ENCODE data around the gene HHIPL1.
"Not testable (repeated sequence)": the region's sequence is repeated elsewhere in the genome, so short reads cannot be mapped to it uniquely, and the experiment has no call there.

The HHIPL1 gene

GRCh38 chr14:99660006-99660566 lies 15.2 kb downstream of the HHIPL1 start:
- H3K27me3 ChIP-seq (ENCODE audit: control insufficient read depth, low read length) = no peaks in the 10 kb centered on the region
- no peaks in the 10 kb centered on the region for H3K79me2 ChIP-seq (ENCODE audit: control insufficient read depth, low read length)
- no peak for TF ChIP-seq EZH2phosphoT487 (IDR thresholded peaks at IDR 0.05; ENCODE audit: borderline replicate concordance, low read length)
- TF ChIP-seq, protein P1, sequence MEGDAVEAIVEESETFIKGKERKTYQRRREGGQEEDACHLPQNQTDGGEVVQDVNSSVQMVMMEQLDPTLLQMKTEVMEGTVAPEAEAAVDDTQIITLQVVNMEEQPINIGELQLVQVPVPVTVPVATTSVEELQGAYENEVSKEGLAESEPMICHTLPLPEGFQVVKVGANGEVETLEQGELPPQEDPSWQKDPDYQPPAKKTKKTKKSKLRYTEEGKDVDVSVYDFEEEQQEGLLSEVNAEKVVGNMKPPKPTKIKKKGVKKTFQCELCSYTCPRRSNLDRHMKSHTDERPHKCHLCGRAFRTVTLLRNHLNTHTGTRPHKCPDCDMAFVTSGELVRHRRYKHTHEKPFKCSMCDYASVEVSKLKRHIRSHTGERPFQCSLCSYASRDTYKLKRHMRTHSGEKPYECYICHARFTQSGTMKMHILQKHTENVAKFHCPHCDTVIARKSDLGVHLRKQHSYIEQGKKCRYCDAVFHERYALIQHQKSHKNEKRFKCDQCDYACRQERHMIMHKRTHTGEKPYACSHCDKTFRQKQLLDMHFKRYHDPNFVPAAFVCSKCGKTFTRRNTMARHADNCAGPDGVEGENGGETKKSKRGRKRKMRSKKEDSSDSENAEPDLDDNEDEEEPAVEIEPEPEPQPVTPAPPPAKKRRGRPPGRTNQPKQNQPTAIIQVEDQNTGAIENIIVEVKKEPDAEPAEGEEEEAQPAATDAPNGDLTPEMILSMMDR (IDR thresholded peaks at IDR 0.05; ENCODE audit: low read depth, low read length, poor library complexity, severe bottlenecking) = no peak
- no peak overlapping the region for H3K4me3 ChIP-seq (ENCODE audit: low read length)
- no peaks in the 10 kb centered on the region for H3K9me2 ChIP-seq (replicated peaks; ENCODE audit: control insufficient read depth, low read length)
- H3K36me3 ChIP-seq (ENCODE audit: control insufficient read depth, low read length) = no peaks in the 10 kb centered on the region
- H4K20me1 ChIP-seq (ENCODE audit: control insufficient read depth, insufficient read depth, low read depth, low read length) = no peaks in the 10 kb centered on the region
- H3K4me1 ChIP-seq (ENCODE audit: control insufficient read depth, low read length) = peaks cover 4% of the 10 kb centered on the region; the same call in 1 of the 2 replicates
- H3K9me3 ChIP-seq (ENCODE audit: control insufficient read depth, insufficient read depth, low read length) = no peaks in the 10 kb centered on the region
- no peak overlapping the region for H3K4me2 ChIP-seq (ENCODE audit: low read length)
- no peak overlapping the region for H3K27ac ChIP-seq (ENCODE audit: low read depth, low read length)
- H3F3A ChIP-seq (ENCODE audit: control insufficient read depth, insufficient read depth) = no peaks in the 10 kb centered on the region

GRCh38 chr14:99660794-99661193 lies 15.9 kb downstream of the HHIPL1 start:
- no peak overlapping the region for H3K27ac ChIP-seq (ENCODE audit: low read depth, low read length)
- H3F3A ChIP-seq (ENCODE audit: control insufficient read depth, insufficient read depth) = no peaks in the 10 kb centered on the region
- no peaks in the 10 kb centered on the region for H3K27me3 ChIP-seq (ENCODE audit: control insufficient read depth, low read length)
- H3K9me2 ChIP-seq (replicated peaks; ENCODE audit: control insufficient read depth, low read length) = no peaks in the 10 kb centered on the region
- H3K79me2 ChIP-seq (ENCODE audit: control insufficient read depth, low read length) = no peaks in the 10 kb centered on the region
- no peaks in the 10 kb centered on the region for H3K9me3 ChIP-seq (ENCODE audit: control insufficient read depth, insufficient read depth, low read length)
- H3K4me2 ChIP-seq (ENCODE audit: low read length) = no peak overlapping the region
- TF ChIP-seq, protein P1 (IDR thresholded peaks at IDR 0.05; ENCODE audit: low read depth, low read length, poor library complexity, severe bottlenecking) = no peak
- TF ChIP-seq EZH2phosphoT487 (IDR thresholded peaks at IDR 0.05; ENCODE audit: borderline replicate concordance, low read length) = no peak
- H3K4me1 ChIP-seq (ENCODE audit: control insufficient read depth, low read length) = peaks cover 6% of the 10 kb centered on the region; the same call in 1 of the 2 replicates
- H3K36me3 ChIP-seq (ENCODE audit: control insufficient read depth, low read length) = no peaks in the 10 kb centered on the region
- no peak overlapping the region for H3K4me3 ChIP-seq (ENCODE audit: low read length)
- no peaks in the 10 kb centered on the region for H4K20me1 ChIP-seq (ENCODE audit: control insufficient read depth, insufficient read depth, low read depth, low read length)

DNA sequence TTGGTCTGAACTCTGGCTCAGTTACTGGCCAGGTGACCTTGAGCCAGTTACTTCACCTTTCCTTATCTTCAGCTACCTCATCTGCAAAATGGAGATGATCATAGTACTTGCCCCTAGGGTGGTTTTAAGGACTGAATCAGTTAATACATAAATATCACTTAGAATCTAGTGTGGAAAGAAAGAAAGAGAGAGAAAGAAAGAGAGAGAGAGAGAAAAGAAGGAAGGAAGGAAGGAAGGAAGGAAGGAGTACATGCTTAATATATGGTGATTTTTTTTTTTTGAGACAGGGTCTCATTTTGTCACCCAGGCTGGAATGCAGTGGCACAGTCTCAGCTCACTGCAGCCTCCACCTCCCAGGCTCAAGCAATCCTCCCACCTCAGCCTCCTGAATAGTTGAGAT lies 16.3 kb downstream of the HHIPL1 start:
- H3K9me3 ChIP-seq (ENCODE audit: control insufficient read depth, insufficient read depth, low read length); H3K27ac ChIP-seq (ENCODE audit: low read depth, low read length); H3F3A ChIP-seq (ENCODE audit: control insufficient read depth, insufficient read depth); H3K4me3 ChIP-seq (ENCODE audit: low read length); H3K79me2 ChIP-seq (ENCODE audit: control insufficient read depth, low read length); H3K4me2 ChIP-seq (ENCODE audit: low read length); H3K9me2 ChIP-seq (replicated peaks; ENCODE audit: control insufficient read depth, low read length); H3K36me3 ChIP-seq (ENCODE audit: control insufficient read depth, low read length); H4K20me1 ChIP-seq (ENCODE audit: control insufficient read depth, insufficient read depth, low read depth, low read length); H3K27me3 ChIP-seq (ENCODE audit: control insufficient read depth, low read length); H3K4me1 ChIP-seq (ENCODE audit: control insufficient read depth, low read length): not testable (repeated sequence)

GRCh38 chr14:99662846-99663245 lies 17.9 kb downstream of the HHIPL1 start:
- Histone ChIP-seq H3K4me3 (ENCODE audit: low read length) (no peak overlapping the region), H3F3A (ENCODE audit: control insufficient read depth, insufficient read depth) (no peaks in the 10 kb centered on the region), H3K36me3 (ENCODE audit: control insufficient read depth, low read length) (no peaks in the 10 kb centered on the region), H4K20me1 (ENCODE audit: control insufficient read depth, insufficient read depth, low read depth, low read length) (no peaks in the 10 kb centered on the region), H3K79me2 (ENCODE audit: control insufficient read depth, low read length) (no peaks in the 10 kb centered on the region), H3K4me2 (ENCODE audit: low read length) (no peak overlapping the region), H3K4me1 (ENCODE audit: control insufficient read depth, low read length) (peaks cover 6% of the 10 kb centered on the region; the same call in 1 of the 2 replicates), H3K27ac (ENCODE audit: low read depth, low read length) (no peak overlapping the region), H3K9me2 (replicated peaks; ENCODE audit: control insufficient read depth, low read length) (no peaks in the 10 kb centered on the region), H3K27me3 (ENCODE audit: control insufficient read depth, low read length) (no peaks in the 10 kb centered on the region), H3K9me3 (ENCODE audit: control insufficient read depth, insufficient read depth, low read length) (no peaks in the 10 kb centered on the region)
- no peak for TF ChIP-seq EZH2phosphoT487 (IDR thresholded peaks at IDR 0.05; ENCODE audit: borderline replicate concordance, low read length)
- TF ChIP-seq, protein P1 (IDR thresholded peaks at IDR 0.05; ENCODE audit: low read depth, low read length, poor library complexity, severe bottlenecking) = no peak

Measured in DOHH2 (cell line).